Suppressor macrophage (primary cell): ENCODE results near the gene AURKAIP1.
A peak's percentile ranks its signal among the peaks of the same experiment; 100 is the strongest.

Source experiments
- DNase-seq, 4 experiments: peaks; one replicate each; pipeline ENCODE4 v3.0.0-alpha.2; 2020 to 2022

AURKAIP1 gene

DNA sequence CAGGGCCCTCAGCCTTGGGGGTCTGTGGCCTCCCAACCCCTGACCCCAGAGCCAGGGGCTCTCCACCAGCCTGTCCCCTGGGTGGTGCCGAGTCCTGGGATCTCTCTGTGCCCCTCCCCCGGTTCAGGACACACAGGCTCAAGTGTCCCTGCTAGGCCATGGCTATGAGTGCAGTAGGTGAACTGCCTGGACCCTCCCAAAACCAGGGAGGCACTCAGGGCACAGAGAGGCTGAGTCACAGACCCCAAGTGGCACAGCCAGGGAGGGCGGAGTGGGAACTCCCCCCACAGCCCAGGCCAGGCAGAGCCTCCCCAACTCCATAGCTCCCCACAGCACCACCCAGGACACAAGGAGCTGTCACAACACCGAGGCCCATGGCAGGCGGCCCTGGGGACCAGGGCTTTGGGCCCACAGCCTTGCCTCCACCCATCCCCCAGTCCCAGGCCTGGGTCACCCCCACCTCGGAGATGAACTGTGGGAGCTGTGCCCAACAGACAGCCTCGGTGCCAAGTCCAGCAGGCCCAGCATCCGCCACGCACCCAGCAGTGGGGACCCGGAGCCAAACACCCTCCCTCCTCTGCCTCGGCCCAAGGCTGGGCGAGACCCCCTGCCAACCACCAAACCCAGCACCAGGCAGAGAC is 29.0 kb downstream of the AURKAIP1 start:
- no peak for DNase-seq

DNA sequence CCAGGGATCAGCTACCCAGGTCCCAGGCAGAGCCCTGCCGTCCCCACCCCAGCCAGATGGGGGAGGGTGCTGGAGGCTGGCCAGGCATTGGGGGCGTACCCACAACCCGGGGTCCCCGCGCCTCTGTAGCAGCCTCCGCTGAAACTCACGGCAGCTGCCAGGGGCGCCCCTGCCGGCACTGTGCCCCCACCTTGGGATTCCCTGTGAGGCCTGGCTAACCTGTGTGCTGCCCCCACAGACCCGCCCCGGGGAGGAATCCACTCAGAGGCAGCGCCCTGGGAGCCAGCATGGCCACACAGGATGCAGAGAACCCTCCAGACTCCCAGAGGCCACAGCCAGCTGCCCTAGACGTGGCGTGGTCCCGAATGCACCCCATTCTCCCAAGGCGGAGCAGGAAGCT is 29.6 kb downstream of the AURKAIP1 start:
- DNase-seq, result no peak

DNA sequence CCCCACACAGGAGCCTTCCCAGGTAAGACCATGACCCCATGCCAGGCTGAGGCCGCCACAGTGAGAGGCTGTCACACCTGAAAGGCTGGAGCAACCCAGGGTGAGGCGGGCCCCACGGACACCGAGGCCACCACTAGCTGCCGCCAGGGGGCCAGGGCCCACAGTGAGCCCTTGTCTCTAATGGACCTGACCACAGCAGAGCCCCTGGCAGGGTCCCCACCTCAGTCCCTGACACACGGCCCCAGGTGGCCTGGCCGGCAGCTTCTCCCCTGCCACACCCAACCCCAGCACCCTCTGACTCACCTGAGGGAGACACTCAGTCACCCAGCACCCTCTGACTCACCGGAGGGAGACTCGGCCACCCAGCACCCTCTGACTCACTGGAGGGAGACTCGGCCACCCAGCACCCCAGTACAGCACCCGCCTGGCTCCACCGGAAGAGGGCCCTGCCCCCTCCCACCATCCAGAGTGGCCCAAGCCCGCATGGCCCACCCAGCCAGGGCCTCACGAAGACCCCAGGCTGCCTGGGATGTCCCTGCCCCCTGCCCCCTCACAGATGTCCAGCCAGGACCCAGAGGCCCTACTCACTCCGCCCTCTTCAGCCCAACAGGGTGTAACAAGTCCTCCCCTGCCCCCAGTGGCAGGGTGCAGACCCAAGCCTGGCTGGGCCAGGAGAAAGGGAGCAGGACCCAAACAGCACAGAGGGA is 30.2 kb downstream of the AURKAIP1 start:
- DNase-seq, result peak in 3 of 4 experiments; percentile 36 to 46 (median 40)

DNA sequence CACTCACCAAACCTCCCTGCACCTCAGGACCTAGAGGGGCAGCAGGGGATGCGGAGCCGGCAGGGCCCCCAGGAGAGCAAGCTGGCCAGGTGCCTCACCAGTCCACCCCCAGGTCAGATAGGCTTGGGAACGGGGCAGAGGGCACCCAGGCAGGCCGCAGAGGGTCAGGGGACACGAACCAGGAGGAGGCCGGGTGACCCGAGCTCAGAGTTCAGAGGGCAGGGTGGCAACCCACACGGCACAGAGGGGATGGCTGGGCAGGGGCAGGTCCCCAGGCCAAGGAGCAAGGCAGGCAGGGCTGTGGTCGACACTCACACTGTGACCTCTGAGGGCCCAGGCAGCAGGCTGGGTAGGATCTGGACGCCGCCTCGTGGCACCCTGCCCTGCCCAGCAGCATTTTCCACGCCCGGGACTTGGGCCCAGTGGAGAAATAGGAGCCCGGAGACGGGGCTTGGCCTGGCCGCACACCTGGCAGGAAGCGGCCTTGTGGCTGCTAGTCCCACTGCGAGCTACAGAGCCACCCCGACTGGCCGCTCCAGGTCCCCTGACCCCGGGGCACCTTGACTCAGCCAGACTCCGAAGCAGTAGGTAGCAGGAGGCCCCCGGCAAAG is 31.1 kb downstream of the AURKAIP1 start:
- no peak for DNase-seq

DNA sequence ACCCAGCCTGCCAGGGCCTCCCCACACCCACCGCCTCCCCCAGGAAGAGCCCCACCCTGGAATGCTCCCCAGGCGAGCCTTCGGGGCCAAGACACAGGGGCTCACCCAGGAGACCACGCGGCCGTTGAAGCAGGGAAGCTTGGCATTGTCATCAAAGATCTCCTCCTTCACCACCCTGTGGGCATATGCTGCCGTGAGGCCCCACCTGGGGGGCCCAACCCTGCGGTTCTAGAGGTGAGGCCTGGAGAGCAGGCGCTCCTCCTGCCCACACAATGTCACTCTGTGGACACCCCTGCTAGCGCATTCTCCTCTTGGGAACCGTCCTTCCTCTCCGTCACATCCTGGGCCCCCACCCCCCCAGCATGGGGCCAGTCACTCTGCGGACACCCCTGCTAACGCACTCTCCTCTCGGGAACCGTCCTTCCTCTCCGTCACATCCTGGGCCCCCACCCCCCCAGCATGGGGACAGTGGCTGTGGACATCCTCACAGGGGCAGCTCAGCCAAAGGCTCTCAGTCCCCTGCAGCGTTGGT is 32.4 kb downstream of the AURKAIP1 start:
- no peak for DNase-seq

DNA sequence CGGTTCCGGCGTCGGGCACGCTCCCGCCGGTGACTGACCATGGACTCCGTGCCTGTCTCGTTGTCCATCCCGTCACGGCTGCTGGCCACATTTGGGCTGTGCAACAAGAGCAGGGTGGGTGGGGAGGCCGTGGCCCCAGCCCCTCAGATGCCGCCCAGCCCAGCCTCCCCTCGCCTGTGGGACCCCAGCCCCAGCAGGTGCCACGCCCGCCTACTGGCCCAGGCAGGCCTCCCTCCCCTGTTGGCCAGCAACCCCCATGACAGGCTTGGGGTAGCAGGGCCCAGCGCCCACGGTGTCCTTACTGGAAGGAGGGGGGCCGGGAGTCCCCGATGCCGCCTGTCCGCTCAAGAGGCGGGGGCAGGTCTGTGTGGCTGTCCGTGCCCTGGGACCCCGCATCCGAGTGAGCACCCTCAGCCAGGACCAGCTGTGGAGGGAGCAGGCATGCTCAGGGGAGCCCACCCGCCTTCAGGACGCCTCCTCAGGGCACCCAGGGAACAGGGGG is 32.9 kb downstream of the AURKAIP1 start:
- DNase-seq, result no peak

DNA sequence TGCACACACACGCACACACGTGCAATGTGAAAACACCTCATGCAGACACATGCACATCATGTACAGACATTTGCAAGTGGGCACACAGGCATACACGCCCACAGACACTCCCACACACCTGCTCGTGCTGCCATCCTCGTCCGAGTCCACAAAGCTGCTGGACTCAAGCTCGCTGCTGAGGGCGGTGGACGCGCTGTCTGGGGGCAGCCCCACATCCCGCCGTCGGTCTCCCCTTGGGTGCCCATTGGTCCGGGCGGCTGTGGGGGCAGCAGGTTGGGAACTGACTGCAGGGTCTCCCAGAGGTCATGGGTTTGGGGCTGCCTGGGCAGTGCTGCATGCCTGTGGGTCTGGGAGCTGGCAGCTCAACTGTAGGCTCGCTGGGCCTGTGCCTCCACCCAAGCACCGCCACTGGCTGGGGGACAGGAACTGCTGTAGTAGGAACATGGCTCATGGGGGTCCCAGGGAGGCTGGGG is 33.4 kb downstream of the AURKAIP1 start:
- no peak for DNase-seq

DNA sequence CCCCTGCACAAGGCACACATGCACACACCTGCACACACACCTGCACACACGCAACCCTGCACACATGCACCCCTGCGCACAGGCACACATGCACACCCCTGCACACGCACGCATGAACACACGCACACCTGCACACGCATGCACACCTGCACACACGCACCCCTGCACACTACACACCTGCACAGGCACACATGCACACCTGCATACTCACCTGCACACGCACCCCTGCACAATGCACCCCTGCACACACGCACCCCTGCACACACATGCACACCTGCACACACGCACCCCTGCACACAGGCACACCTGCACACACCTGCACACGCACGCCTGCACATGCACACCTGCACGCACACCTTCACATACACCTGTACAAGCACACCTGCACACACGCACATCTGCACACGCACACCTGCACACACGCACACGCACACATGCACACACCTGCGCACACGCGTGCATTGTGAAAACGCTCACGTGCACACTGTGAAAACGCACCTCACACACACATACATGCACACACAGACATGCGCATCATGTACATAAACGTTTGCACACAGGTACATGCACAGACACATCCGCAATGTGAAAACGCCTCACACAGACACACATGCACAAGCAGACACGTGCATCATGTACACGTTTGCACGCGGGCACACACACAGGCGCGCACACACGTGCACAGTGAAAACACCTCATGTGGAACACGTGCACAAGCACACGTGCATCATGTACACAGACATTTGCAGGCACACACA is 34.0 kb downstream of the AURKAIP1 start:
- no peak for DNase-seq

DNA sequence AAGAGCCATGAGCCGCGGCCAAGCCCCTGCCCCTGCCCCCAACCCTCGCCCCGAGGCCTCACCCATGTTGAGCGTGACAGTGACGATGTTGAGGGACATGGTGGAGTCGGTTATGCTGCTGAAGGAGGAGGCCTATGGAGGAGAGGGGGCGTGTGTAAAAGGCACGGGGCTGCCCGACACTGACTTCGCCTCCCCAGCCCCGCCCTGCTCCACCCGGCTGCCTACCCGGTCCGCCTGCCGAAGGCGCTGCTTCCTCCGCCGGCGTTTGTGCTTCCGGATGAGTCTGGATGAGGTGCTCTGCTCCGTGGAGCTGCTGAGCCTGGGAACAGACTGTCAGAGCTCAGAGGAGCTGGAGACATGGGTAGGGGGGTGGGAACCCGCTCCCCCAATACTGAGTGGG is 34.8 kb downstream of the AURKAIP1 start:
- DNase-seq, result no peak

DNA sequence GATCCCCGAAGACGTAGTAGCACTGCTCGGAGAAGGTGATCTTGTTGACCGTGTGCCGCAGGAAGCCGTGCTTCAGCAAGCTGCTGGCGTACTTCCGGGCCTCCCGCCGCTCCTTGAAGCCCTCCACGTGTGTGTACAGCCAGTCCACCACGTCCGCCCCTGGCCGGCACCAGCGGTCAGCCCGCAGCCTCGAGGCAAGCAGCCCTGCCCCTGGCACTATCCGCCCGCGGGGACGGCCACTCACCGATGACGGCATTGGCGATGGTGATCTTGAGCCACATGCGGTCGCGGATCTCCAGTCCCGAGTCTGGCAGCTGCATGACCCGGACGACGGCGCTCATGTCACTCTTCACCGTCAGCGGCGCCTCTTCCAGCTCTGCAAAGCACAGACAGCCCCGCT is 36.7 kb downstream of the AURKAIP1 start:
- DNase-seq, result no peak

DNA sequence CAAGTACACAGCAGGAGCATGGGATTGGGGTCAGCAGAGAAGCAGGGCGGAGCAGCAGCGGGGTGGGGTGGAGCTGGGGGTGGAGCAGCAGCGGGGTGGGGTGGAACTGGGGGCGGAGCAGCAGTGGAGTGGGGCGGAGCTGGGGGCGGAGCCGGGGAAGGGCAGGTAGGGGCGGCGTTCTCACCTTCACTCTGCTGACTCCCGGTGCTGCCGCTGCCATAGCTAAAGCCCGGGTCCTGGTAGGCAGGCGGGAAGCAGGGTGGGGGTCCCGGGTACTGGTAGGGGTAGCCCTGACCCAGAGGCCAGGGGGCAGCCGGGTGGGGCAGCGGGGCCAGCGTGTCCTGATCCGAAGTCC is 37.2 kb downstream of the AURKAIP1 start:
- DNase-seq, result peak in 1 of 4 experiments; percentile 27

DNA sequence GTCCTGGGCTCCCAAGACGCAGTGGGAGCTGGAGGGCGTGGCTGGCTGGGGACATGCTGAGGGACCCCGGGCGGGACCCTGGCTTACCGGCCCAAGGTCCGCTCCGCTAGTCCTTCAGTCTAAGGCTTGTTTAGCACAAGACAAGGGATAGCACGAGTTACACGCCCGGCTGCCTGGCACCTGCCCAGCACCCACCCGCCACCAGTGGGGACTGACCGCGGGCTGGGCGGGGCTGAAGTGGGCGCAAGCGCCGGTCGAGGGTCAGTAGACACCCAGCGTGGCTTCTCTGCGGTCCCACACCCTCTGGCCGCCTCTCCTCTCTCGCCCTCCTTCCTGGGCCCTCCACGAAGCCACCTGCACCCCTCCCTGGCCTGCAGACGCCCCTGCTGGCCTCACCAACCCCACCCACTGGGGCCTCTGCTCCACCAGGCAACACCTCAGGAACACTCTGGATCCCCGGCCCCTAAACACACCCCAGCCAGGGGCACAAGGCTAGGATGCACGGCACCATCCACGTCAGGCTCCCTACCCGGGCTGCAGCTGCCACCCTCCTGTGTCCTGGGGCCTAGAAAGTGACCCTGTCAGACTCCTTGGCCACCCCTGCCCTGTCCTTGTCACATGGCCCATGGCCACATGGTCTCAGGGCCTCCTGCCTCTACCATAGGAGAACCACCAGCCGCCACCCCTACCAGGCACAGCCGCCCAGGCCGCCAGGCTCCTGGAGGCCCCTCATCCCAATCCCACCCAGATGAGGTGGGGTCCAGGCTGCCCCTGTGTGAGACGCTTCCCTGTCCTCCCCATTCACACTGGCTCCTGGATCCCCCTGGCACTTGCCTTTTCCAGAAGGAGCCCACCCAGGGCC is 37.8 kb downstream of the AURKAIP1 start:
- no peak for DNase-seq

DNA sequence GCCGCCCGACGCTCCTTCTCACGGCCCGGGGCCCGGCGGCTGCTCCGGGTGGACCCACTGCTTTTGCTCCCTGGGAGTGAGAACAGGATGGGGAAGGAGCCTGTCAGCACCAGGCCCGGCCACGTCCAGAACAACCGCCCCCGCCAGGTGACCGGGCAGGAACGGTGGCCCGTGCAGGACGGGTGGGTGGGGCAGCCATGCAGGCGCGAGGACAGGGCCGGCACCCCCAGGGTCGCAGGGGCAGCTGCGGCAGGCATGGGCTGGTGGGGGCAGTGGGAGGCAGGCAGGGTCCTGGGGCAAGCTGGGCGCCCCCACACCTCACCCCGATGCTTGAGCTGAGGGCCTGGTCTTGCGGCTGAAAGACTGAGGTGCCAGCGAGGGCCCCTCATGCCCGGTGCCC is 38.6 kb downstream of the AURKAIP1 start:
- no peak for DNase-seq

DNA sequence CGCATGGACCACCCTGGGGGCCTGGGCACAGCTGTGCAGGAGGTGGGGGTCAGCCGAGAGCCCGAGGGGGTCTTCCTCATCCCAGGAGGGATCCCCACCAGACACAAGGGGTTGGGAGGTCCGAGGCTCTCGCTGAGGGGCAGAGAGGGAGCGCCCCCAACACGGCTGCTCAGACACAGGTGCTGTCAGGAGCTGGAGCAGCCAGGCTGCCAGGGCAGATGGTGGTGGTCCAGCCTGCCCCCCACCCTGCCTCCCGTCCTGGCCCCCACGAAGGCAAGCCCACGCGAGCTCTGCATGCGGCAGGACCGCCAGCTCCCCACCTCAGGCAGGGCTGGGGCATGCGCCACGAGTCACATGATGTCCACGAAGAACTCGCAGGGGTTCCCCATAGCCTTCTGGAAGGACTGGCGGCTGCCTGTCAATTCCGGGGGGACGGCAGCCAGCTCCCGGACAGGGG is 39.2 kb downstream of the AURKAIP1 start:
- no peak for DNase-seq

DNA sequence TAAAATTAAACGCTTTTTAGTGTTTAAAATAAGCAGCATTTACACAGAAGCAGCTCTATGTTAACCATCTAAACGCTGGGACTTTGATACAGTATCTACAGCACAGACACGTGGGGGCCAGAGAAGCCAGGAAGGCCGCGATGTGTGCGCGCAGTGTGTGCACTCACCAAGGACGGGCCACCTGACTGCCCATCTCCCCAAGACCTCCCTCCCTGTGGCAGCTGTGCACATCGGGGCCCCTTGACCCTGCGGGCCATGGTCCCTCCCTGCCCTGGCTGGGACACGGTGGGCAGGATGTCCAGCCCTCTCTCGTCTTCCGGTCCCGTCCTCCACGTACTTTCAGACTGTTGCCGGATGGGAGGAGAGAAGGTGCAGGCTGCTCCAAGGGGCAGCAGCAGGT is 39.7 kb downstream of the AURKAIP1 start:
- no peak for DNase-seq

DNA sequence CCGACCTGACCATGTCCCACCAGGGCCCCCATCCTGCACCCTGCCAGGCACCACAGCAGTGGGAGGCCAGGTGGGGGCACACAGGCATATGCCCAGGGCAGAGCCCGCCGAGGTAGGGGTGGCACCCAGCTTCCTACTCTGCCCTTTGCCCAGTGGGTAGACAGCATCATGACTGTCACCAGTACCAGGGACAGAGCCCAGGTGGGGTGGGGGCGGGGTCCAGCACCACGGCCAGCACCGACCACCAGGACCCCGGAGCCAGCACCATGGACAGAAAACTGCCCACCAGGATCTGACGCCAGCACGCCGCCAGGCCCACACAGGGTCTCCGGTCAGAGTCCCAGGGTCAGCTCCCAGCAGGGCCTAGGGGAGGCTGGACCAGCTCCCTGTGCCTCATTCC is 40.2 kb downstream of the AURKAIP1 start:
- no peak for DNase-seq

DNA sequence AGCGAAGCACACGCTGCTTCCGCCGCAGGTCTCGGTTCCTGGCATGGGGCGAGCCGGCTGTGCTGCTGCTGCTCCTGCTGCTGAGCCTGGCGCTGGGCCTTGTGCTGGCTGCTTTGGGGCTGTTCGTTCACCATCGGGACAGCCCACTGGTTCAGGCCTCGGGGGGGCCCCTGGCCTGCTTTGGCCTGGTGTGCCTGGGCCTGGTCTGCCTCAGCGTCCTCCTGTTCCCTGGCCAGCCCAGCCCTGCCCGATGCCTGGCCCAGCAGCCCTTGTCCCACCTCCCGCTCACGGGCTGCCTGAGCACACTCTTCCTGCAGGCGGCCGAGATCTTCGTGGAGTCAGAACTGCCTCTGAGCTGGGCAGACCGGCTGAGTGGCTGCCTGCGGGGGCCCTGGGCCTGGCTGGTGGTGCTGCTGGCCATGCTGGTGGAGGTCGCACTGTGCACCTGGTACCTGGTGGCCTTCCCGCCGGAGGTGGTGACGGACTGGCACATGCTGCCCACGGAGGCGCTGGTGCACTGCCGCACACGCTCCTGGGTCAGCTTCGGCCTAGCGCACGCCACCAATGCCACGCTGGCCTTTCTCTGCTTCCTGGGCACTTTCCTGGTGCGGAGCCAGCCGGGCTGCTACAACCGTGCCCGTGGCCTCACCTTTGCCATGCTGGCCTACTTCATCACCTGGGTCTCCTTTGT is 41.3 kb downstream of the AURKAIP1 start:
- no peak for DNase-seq

DNA sequence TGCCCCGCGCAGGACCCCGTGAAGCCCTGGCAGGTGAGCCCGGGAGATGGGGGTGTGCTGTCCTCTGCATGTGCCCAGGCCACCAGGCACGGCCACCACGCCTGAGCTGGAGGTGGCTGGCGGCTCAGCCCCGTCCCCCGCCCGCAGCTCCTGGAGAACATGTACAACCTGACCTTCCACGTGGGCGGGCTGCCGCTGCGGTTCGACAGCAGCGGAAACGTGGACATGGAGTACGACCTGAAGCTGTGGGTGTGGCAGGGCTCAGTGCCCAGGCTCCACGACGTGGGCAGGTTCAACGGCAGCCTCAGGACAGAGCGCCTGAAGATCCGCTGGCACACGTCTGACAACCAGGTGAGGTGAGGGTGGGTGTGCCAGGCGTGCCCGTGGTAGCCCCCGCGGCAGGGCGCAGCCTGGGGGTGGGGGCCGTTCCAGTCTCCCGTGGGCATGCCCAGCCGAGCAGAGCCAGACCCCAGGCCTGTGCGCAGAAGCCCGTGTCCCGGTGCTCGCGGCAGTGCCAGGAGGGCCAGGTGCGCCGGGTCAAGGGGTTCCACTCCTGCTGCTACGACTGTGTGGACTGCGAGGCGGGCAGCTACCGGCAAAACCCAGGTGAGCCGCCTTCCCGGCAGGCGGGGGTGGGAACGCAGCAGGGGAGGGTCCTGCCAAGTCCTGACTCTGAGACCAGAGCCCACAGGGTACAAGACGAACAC is 42.1 kb downstream of the AURKAIP1 start:
- no peak for DNase-seq

DNA sequence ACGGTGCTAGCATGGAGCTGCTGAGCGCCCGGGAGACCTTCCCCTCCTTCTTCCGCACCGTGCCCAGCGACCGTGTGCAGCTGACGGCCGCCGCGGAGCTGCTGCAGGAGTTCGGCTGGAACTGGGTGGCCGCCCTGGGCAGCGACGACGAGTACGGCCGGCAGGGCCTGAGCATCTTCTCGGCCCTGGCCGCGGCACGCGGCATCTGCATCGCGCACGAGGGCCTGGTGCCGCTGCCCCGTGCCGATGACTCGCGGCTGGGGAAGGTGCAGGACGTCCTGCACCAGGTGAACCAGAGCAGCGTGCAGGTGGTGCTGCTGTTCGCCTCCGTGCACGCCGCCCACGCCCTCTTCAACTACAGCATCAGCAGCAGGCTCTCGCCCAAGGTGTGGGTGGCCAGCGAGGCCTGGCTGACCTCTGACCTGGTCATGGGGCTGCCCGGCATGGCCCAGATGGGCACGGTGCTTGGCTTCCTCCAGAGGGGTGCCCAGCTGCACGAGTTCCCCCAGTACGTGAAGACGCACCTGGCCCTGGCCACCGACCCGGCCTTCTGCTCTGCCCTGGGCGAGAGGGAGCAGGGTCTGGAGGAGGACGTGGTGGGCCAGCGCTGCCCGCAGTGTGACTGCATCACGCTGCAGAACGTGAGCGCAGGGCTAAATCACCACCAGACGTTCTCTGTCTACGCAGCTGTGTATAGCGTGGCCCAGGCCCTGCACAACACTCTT is 42.8 kb downstream of the AURKAIP1 start:
- no peak for DNase-seq
